HepG2 (cell line): ENCODE measurements around the gene ATP4A. TPM values are rescaled to one million over a fixed set of nuclear protein-coding genes. Genes with fewer than 3 reads are reported as not detected.

Source experiments
- CHD4 ChIP-seq: fragments of 200-600 bp; sonication (generic); IDR thresholded peaks from 2 replicates; pipeline ENCODE4 v1.7.0; 2017; ENCODE audit warnings: mild to moderate bottlenecking, low read length, borderline replicate concordance
- MEIS1 ChIP-seq: sonication (generic); formaldehyde crosslinking; IDR thresholded peaks from 2 replicates; pipeline ENCODE4 v1.9.0; 2021; ENCODE audit warnings: mild to moderate bottlenecking, missing genetic modification reagents, moderate library complexity, borderline replicate concordance
- POLR2G ChIP-seq: fragments of 200-400 bp; formaldehyde crosslinking; IDR thresholded peaks from 2 replicates; pipeline ENCODE4 v1.6.1; 2018; ENCODE audit warnings: mild to moderate bottlenecking, low read depth, low read length, moderate library complexity
- RBFOX2 ChIP-seq: fragments of 200-400 bp; formaldehyde crosslinking; IDR thresholded peaks from 2 replicates; pipeline ENCODE4 v1.6.1; 2017; ENCODE audit warnings: low read depth, mild to moderate bottlenecking, low read length
- TBP ChIP-seq: sonication (generic); formaldehyde crosslinking; IDR thresholded peaks from 2 replicates; pipeline ENCODE4 v1.5.0; 2020; ENCODE audit warnings: missing genetic modification reagents
- YEATS4 ChIP-seq: sonication (generic); formaldehyde crosslinking; IDR thresholded peaks from 2 replicates; pipeline ENCODE4 v1.4.0; 2020; ENCODE audit warnings: missing genetic modification reagents, borderline replicate concordance
- ZNF564 ChIP-seq: sonication (generic); formaldehyde crosslinking; IDR thresholded peaks from 2 replicates; pipeline ENCODE4 v1.8.1; 2023; ENCODE audit warnings: mild to moderate bottlenecking, missing genetic modification reagents
- ZNF605 ChIP-seq: sonication (generic); formaldehyde crosslinking; IDR thresholded peaks from 2 replicates; pipeline ENCODE4 v1.8.0; 2022; ENCODE audit warnings: mild to moderate bottlenecking, missing genetic modification reagents
- ZNF670 ChIP-seq: sonication (generic); formaldehyde crosslinking; IDR thresholded peaks from 2 replicates; pipeline ENCODE4 v1.8.0; 2022; ENCODE audit warnings: mild to moderate bottlenecking, missing genetic modification reagents, borderline replicate concordance
- ZNF776 ChIP-seq: sonication (generic); formaldehyde crosslinking; IDR thresholded peaks from 2 replicates; pipeline ENCODE4 v1.4.0; 2020; ENCODE audit warnings: mild to moderate bottlenecking, missing genetic modification reagents
- ZNF878 ChIP-seq: sonication (generic); formaldehyde crosslinking; IDR thresholded peaks from 2 replicates; pipeline ENCODE4 v1.8.1; 2023; ENCODE audit warnings: mild to moderate bottlenecking, missing genetic modification reagents, moderate library complexity
- polyA plus RNA-seq, 8 experiments: library from polyadenylated mRNA; depleted of rRNA in 3 of 8; stranded (reverse) in 7 of 8; unstranded in 1 of 8; fragments of >200 nt; fragmentation: Illumina TruSeq in 4 of 8; extraction: Trizol in 4 of 8; gene quantifications; 2 replicates each; pipeline versions ENCODE4 v1.2.1 to v1.2.3, GENCODE V29; 2011 to 2016; ENCODE audit warnings: low read depth in 4 of 8, missing spikeins in 1 of 8, mixed read lengths in 1 of 8; ENCODE audit not compliant: insufficient read depth in 1 of 8
- total RNA-seq, 5 experiments: library from RNA; depleted of rRNA; stranded (reverse); fragments of >200 nt; fragmentation: Illumina TruSeq; extraction: Trizol; gene quantifications; 2 replicates each; pipeline ENCODE4 v1.2.3, GENCODE V29; 2016; ENCODE audit warnings: low read depth in 1 of 5
- TF ChIP-seq, protein P1 (sequence below): sonication (generic); formaldehyde crosslinking; IDR thresholded peaks from 2 replicates; pipeline ENCODE4 v1.8.0; 2022; ENCODE audit warnings: missing genetic modification reagents, mild to moderate bottlenecking, moderate library complexity, borderline replicate concordance
- TF ChIP-seq, protein P2 (sequence below): IDR thresholded peaks from 2 replicates; pipeline ENCODE4 v1.6.1; 2012; ENCODE audit warnings: low read length, improper control_type of control experiment
- TF ChIP-seq, protein P3 (sequence below): sonication (generic); formaldehyde crosslinking; IDR thresholded peaks from 2 replicates; pipeline ENCODE4 v1.8.0; 2022; ENCODE audit warnings: missing genetic modification reagents, mild to moderate bottlenecking, inconsistent platforms, borderline replicate concordance
- TF ChIP-seq, protein P4 (sequence below): sonication (generic); formaldehyde crosslinking; IDR thresholded peaks from 2 replicates; pipeline ENCODE4 v1.4.0; 2020; ENCODE audit warnings: missing genetic modification reagents

ATP4A gene
- total and polyA plus RNA-seq, 2 of the 13 experiments (the other 11 are each of a cell fraction or from before 2014, with no cell fraction given) = 0.08 to 0.11 TPM

DNA sequence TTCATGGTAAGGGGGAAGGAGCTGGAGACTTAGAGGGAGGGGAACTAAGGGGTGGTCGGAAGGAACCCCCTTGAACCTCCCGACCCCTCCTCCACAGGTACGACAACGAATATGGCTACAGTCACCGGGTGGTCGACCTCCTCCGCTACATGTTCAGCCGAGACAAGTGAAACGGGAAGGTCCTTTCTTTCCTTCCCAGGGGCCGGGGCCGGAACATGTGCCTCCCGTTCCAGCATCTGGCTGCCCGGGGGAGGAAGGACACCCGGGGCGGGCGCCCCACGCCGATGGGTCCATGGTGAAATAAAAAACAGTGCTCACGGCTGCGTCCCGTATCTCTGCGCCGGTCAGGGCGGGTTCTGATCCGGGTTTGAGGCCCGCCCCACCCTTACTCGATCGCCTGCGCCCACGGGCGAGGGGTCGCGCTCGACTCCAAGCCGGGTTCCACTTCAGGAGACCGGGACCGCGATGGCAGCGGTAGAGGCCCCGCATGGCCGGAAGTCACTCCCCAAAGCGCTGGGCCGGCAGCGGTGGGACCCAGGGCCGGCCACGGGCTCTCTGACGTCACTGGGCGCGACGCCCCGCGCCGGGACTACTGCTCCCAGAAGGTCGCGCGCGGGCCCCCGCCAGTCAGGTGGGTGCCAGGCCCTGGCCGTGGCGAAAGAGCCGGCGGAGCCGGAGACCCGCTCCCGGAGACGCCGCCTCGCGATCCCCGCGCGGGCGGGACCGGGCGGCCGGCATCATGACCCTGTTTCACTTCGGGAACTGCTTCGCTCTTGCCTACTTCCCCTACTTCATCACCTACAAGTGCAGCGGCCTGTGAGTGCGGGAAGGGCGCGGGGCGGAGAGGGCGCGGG is 18.2 kb downstream of the ATP4A start, which contains the start of gene TMEM147 (continued):
- TF ChIP-seq ZNF605 (CRISPR knock-in tag) = peak; percentile 57; the same call in 1 of the 2 replicates
- TF ChIP-seq, protein P1, sequence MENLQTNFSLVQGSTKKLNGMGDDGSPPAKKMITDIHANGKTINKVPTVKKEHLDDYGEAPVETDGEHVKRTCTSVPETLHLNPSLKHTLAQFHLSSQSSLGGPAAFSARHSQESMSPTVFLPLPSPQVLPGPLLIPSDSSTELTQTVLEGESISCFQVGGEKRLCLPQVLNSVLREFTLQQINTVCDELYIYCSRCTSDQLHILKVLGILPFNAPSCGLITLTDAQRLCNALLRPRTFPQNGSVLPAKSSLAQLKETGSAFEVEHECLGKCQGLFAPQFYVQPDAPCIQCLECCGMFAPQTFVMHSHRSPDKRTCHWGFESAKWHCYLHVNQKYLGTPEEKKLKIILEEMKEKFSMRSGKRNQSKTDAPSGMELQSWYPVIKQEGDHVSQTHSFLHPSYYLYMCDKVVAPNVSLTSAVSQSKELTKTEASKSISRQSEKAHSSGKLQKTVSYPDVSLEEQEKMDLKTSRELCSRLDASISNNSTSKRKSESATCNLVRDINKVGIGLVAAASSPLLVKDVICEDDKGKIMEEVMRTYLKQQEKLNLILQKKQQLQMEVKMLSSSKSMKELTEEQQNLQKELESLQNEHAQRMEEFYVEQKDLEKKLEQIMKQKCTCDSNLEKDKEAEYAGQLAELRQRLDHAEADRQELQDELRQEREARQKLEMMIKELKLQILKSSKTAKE (CRISPR knock-in tag) = no peak
- TF ChIP-seq, protein P2, sequence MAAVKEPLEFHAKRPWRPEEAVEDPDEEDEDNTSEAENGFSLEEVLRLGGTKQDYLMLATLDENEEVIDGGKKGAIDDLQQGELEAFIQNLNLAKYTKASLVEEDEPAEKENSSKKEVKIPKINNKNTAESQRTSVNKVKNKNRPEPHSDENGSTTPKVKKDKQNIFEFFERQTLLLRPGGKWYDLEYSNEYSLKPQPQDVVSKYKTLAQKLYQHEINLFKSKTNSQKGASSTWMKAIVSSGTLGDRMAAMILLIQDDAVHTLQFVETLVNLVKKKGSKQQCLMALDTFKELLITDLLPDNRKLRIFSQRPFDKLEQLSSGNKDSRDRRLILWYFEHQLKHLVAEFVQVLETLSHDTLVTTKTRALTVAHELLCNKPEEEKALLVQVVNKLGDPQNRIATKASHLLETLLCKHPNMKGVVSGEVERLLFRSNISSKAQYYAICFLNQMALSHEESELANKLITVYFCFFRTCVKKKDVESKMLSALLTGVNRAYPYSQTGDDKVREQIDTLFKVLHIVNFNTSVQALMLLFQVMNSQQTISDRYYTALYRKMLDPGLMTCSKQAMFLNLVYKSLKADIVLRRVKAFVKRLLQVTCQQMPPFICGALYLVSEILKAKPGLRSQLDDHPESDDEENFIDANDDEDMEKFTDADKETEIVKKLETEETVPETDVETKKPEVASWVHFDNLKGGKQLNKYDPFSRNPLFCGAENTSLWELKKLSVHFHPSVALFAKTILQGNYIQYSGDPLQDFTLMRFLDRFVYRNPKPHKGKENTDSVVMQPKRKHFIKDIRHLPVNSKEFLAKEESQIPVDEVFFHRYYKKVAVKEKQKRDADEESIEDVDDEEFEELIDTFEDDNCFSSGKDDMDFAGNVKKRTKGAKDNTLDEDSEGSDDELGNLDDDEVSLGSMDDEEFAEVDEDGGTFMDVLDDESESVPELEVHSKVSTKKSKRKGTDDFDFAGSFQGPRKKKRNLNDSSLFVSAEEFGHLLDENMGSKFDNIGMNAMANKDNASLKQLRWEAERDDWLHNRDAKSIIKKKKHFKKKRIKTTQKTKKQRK = no peak
- TF ChIP-seq, protein P3, sequence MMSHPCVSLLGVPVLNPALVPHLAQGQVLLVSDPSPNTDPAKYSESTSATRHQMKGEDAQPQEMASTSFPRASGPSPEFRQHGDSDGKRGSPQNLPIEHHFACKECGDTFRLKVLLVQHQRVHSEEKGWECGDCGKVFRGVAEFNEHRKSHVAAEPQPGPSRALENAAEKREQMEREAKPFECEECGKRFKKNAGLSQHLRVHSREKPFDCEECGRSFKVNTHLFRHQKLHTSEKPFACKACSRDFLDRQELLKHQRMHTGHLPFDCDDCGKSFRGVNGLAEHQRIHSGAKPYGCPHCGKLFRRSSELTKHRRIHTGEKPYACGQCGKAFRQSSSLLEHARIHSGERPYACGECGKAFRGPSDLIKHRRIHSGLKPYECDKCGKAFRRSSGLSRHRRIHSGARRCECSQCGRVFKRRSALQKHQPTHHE = peak; percentile 56; the same call in 1 of the 2 replicates
- TF ChIP-seq, protein P4, sequence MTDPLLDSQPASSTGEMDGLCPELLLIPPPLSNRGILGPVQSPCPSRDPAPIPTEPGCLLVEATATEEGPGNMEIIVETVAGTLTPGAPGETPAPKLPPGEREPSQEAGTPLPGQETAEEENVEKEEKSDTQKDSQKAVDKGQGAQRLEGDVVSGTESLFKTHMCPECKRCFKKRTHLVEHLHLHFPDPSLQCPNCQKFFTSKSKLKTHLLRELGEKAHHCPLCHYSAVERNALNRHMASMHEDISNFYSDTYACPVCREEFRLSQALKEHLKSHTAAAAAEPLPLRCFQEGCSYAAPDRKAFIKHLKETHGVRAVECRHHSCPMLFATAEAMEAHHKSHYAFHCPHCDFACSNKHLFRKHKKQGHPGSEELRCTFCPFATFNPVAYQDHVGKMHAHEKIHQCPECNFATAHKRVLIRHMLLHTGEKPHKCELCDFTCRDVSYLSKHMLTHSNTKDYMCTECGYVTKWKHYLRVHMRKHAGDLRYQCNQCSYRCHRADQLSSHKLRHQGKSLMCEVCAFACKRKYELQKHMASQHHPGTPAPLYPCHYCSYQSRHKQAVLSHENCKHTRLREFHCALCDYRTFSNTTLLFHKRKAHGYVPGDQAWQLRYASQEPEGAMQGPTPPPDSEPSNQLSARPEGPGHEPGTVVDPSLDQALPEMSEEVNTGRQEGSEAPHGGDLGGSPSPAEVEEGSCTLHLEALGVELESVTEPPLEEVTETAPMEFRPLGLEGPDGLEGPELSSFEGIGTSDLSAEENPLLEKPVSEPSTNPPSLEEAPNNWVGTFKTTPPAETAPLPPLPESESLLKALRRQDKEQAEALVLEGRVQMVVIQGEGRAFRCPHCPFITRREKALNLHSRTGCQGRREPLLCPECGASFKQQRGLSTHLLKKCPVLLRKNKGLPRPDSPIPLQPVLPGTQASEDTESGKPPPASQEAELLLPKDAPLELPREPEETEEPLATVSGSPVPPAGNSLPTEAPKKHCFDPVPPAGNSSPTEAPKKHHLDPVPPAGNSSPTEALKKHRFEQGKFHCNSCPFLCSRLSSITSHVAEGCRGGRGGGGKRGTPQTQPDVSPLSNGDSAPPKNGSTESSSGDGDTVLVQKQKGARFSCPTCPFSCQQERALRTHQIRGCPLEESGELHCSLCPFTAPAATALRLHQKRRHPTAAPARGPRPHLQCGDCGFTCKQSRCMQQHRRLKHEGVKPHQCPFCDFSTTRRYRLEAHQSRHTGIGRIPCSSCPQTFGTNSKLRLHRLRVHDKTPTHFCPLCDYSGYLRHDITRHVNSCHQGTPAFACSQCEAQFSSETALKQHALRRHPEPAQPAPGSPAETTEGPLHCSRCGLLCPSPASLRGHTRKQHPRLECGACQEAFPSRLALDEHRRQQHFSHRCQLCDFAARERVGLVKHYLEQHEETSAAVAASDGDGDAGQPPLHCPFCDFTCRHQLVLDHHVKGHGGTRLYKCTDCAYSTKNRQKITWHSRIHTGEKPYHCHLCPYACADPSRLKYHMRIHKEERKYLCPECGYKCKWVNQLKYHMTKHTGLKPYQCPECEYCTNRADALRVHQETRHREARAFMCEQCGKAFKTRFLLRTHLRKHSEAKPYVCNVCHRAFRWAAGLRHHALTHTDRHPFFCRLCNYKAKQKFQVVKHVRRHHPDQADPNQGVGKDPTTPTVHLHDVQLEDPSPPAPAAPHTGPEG = peak; percentile 86; the same call in 1 of the 2 replicates
- peak; percentile 90 for TF ChIP-seq POLR2G
- peak; percentile 86 for TF ChIP-seq YEATS4
- TF ChIP-seq ZNF670 = no peak; the same call in 1 of the 2 replicates
- peak; percentile 96 for TF ChIP-seq RBFOX2
- peak; percentile 59; the same call in 1 of the 2 replicates for TF ChIP-seq ZNF776 (CRISPR knock-in tag)
- no peak; the same call in 1 of the 2 replicates for TF ChIP-seq MEIS1 (CRISPR knock-in tag)
- TF ChIP-seq TBP (CRISPR knock-in tag) = no peak
- 0 out of 2 replicates have a peak, but pooled peaks have one; percentile 38 for TF ChIP-seq ZNF878 (CRISPR knock-in tag)
- TF ChIP-seq ZNF564 (CRISPR knock-in tag) = peak; percentile 76; the same call in 1 of the 2 replicates
- no peak for TF ChIP-seq CHD4
